Loucy (cell line): ENCODE data around the gene CCM2L.

Experiments used
- H2AFZ ChIP-seq: fragments of 200-600 bp; sonication (generic); 2 replicates; pipeline ENCODE4 v1.6.0; 2016; ENCODE audit warnings: antibody characterized with exemption, mild to moderate bottlenecking, low read length, moderate library complexity
- H3F3A ChIP-seq: fragments of 200-600 bp; 2 replicates; pipeline ENCODE4 v1.6.0; 2016; ENCODE audit warnings: antibody characterized with exemption, low read depth, mild to moderate bottlenecking
- H3K27me3 ChIP-seq: fragments of 200-600 bp; sonication (generic); 2 replicates; pipeline ENCODE4 v1.6.1; 2014; ENCODE audit warnings: low read length, mild to moderate bottlenecking; ENCODE audit not compliant: insufficient read depth, poor library complexity, severe bottlenecking
- H3K36me3 ChIP-seq: fragments of 200-600 bp; sonication (generic); 2 replicates; pipeline ENCODE4 v1.6.1; 2016; ENCODE audit warnings: low read length; ENCODE audit not compliant: insufficient read depth
- H3K4me1 ChIP-seq: fragments of 200-600 bp; sonication (generic); 2 replicates; pipeline ENCODE4 v1.5.1; 2014; ENCODE audit warnings: low read length, mild to moderate bottlenecking; ENCODE audit not compliant: insufficient read depth, poor library complexity, severe bottlenecking
- H3K4me2 ChIP-seq: fragments of 200-600 bp; sonication (generic); 2 replicates; pipeline ENCODE4 v1.6.0; 2014; ENCODE audit warnings: antibody characterized with exemption, low read length, low read depth, mild to moderate bottlenecking; ENCODE audit not compliant: poor library complexity, severe bottlenecking
- H3K4me3 ChIP-seq: fragments of 200-600 bp; sonication (generic); 2 replicates; pipeline ENCODE4 v1.5.1; 2014; ENCODE audit warnings: low read length, mild to moderate bottlenecking, mixed read lengths; ENCODE audit not compliant: poor library complexity, severe bottlenecking
- H3K79me2 ChIP-seq: fragments of 200-600 bp; sonication (generic); 2 replicates; pipeline ENCODE4 v1.6.1; 2014; ENCODE audit warnings: low read length; ENCODE audit not compliant: insufficient read depth
- H3K9ac ChIP-seq: fragments of 200-600 bp; sonication (generic); 2 replicates; pipeline ENCODE4 v1.6.0; 2014; ENCODE audit warnings: mild to moderate bottlenecking, low read depth, low read length, moderate library complexity; ENCODE audit not compliant: poor library complexity, severe bottlenecking
- H3K9me2 ChIP-seq: fragments of 200-600 bp; sonication (generic); replicated peaks from 2 replicates; pipeline ENCODE4 v1.6.1; 2016; ENCODE audit warnings: low read depth, low read length, mixed read lengths
- H3K9me3 ChIP-seq: fragments of 200-600 bp; sonication (generic); 2 replicates; pipeline ENCODE4 v1.6.1; 2014; ENCODE audit warnings: mild to moderate bottlenecking, antibody characterized with exemption, low read length, low read depth; ENCODE audit not compliant: insufficient read depth
- H4K20me1 ChIP-seq: fragments of 200-600 bp; sonication (generic); 2 replicates; pipeline ENCODE4 v1.6.0; 2014; ENCODE audit warnings: antibody characterized with exemption, low read length, mild to moderate bottlenecking; ENCODE audit not compliant: insufficient read depth, poor library complexity, severe bottlenecking
- CTCF ChIP-seq: fragments of 200-600 bp; sonication (generic); conservative IDR thresholded peaks from 2 replicates; pipeline ENCODE4 v1.5.1; 2014; ENCODE audit warnings: mild to moderate bottlenecking, antibody characterized with exemption, low read length
- EZH2phosphoT487 ChIP-seq: fragments of 200-600 bp; IDR thresholded peaks from 2 replicates; pipeline ENCODE4 v1.6.1; 2018; ENCODE audit warnings: antibody characterized with exemption, mild to moderate bottlenecking, moderate library complexity, borderline replicate concordance

CCM2L gene

DNA sequence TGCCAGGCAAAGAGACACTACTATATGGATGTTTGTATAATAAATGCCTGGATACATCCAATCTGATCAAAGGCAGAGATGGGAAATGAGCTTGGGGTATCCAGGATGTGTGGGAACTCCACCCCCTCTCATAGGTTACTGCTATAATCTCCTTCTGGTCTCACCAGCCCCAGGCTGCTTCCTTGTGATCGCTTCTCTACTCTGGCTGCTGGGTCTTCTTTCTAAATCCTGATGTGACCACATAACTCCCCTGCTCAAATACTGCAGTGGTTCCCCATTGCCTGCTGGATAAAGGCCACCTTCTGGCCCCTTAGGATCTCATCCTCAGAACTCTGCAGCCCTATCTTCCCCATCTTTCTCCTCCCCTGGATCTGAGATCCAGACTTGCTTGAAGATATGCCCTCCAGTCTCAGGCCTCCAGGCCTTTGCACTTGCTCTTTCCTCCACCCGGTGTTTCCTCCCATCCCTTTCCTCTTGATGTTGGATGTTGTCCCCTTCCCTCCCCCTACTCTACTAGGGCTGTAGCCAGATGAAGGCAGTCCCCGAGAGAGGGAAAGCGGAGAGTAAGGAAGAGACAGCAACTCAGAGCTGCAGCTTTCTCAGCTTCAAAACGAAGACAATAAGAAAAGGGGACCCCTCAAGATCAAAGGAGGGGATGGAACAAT, 43.1 kb upstream of the CCM2L start:
- no peak overlapping the region for H3K4me3 ChIP-seq
- no peaks in the 10 kb centered on the region for H3K9me2 ChIP-seq
- no peaks in the 10 kb centered on the region for H3K27me3 ChIP-seq
- no peaks in the 10 kb centered on the region for H3F3A ChIP-seq
- TF ChIP-seq CTCF: no peak
- TF ChIP-seq EZH2phosphoT487: no peak
- H4K20me1 ChIP-seq: no peaks in the 10 kb centered on the region
- no peaks in the 10 kb centered on the region for H3K9me3 ChIP-seq
- no peak overlapping the region for H3K4me2 ChIP-seq
- H3K9ac ChIP-seq: no peak overlapping the region
- H3K36me3 ChIP-seq: no peaks in the 10 kb centered on the region
- no peaks in the 10 kb centered on the region for H3K79me2 ChIP-seq
- H3K4me1 ChIP-seq: no peaks in the 10 kb centered on the region
- no peak overlapping the region for H2AFZ ChIP-seq

DNA sequence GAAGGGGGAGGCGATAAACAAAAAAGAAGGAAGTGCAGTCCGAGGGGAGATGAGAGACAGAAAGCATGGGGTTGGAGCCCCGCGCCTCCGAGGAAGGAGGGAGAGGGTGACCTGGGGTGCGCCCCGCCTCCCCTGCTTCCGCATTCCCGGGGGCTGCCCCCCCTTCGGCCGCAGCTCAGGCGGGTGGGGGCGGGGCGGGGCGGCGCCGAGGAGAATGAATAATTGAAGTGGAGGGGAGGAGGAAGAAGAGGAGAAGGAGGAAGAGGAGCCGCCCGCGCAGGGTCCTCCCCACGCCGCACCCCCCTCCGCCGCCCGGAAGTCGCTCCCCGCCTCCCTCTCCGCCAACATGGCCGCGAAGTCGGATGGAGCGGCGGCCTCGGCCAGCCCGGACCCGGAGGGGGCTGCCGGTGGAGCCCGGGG, 42.4 kb upstream of the CCM2L start, which contains the start of gene XKR7:
TSS of gene XKR7 (plus strand) at position 322 of the 420 bp plus-strand sequence. CDS start at position 347, 25 bp downstream.
- no peak within 1 kb of the TSS for H3K4me2 ChIP-seq
- no peaks in the 10 kb centered on the region for H4K20me1 ChIP-seq
- H3K9me3 ChIP-seq: no peaks in the 10 kb centered on the region
- H3K36me3 ChIP-seq: no peaks in the 10 kb centered on the region
- no peaks in the 10 kb centered on the region for H3K79me2 ChIP-seq
- H3K27me3 ChIP-seq: no peaks in the 10 kb centered on the region
- H3K4me3 ChIP-seq: no peak within 1 kb of the TSS
- no peaks in the 10 kb centered on the region for H3F3A ChIP-seq
- no peaks in the 10 kb centered on the region for H3K9me2 ChIP-seq
- TF ChIP-seq EZH2phosphoT487 (no peak), CTCF (no peak)
- no peak within 1 kb of the TSS for H3K9ac ChIP-seq
- no peaks in the 10 kb centered on the region for H3K4me1 ChIP-seq
- no peak within 1 kb of the TSS for H2AFZ ChIP-seq

- H3K9ac ChIP-seq: no peak overlapping the region
- H3K4me3 ChIP-seq: no peak overlapping the region
- H3K27me3 ChIP-seq: no peaks in the 10 kb centered on the region
- H3K36me3 ChIP-seq: no peaks in the 10 kb centered on the region
- no peaks in the 10 kb centered on the region for H3K4me1 ChIP-seq
- no peaks in the 10 kb centered on the region for H3K79me2 ChIP-seq
- H3F3A ChIP-seq: no peaks in the 10 kb centered on the region
- H3K9me2 ChIP-seq: no peaks in the 10 kb centered on the region
- no peak overlapping the region for H3K4me2 ChIP-seq
- H4K20me1 ChIP-seq: no peaks in the 10 kb centered on the region
- TF ChIP-seq CTCF (no peak), EZH2phosphoT487 (no peak)
- H3K9me3 ChIP-seq: no peaks in the 10 kb centered on the region
- H2AFZ ChIP-seq: no peak overlapping the region
Observed at GRCh38 chr20:31968291-31969126, 41.7 kb upstream of the CCM2L start.
